BLaER1 (cell line): ENCODE measurements around the gene SHKBP1.

Experiments used
- H3K27ac ChIP-seq: shearing (Covaris generic); formaldehyde crosslinking; 2 replicates; pipeline ENCODE4 v1.8.1; 2022
- H3K27me3 ChIP-seq: shearing (Covaris generic); formaldehyde crosslinking; 2 replicates; pipeline ENCODE4 v1.8.1; 2022
- H3K36me3 ChIP-seq: shearing (Covaris generic); formaldehyde crosslinking; 2 replicates; pipeline ENCODE4 v1.8.1; 2022
- H3K4me1 ChIP-seq: shearing (Covaris generic); formaldehyde crosslinking; 2 replicates; pipeline ENCODE4 v1.8.1; 2022
- H3K4me2 ChIP-seq: shearing (Covaris generic); formaldehyde crosslinking; 2 replicates; pipeline ENCODE4 v1.8.1; 2022
- H3K4me3 ChIP-seq: shearing (Covaris generic); formaldehyde crosslinking; 2 replicates; pipeline ENCODE4 v1.8.1; 2022
- H3K9ac ChIP-seq: shearing (Covaris generic); formaldehyde crosslinking; 2 replicates; pipeline ENCODE4 v1.8.1; 2022
- H3K9me3 ChIP-seq: shearing (Covaris generic); formaldehyde crosslinking; 2 replicates; pipeline ENCODE4 v1.8.1; 2022
- H4K20me1 ChIP-seq: shearing (Covaris generic); formaldehyde crosslinking; 2 replicates; pipeline ENCODE4 v1.8.1; 2022
- Cebpa-rat ChIP-seq: shearing (Covaris generic); IDR thresholded peaks from 2 replicates; pipeline ENCODE4 v1.8.1; 2022

The SHKBP1 gene

GRCh38 chr19:40608240-40608621 is 31.6 kb downstream of the SHKBP1 start:
- Histone ChIP-seq H3K9me3 (no peaks in the 10 kb centered on the region), H3K27me3 (no peaks in the 10 kb centered on the region), H3K4me2 (no peak overlapping the region), H3K27ac (no peak overlapping the region), H3K4me1 (peaks cover 75% of the 10 kb centered on the region), H4K20me1 (peaks cover 13% of the 10 kb centered on the region), H3K4me3 (no peak overlapping the region), H3K9ac (no peak overlapping the region), H3K36me3 (no peaks in the 10 kb centered on the region)
- no peak for TF ChIP-seq Cebpa-rat

GRCh38 chr19:40608957-40609356 is 32.3 kb downstream of the SHKBP1 start:
- H3K9ac ChIP-seq = peak overlapping the region; percentile 82
- H3K27me3 ChIP-seq = no peaks in the 10 kb centered on the region
- no peaks in the 10 kb centered on the region for H3K36me3 ChIP-seq
- no peaks in the 10 kb centered on the region for H3K9me3 ChIP-seq
- H3K4me3 ChIP-seq = peak overlapping the region; percentile 72
- peak overlapping the region; percentile 82 for H3K27ac ChIP-seq
- peaks cover 73% of the 10 kb centered on the region for H3K4me1 ChIP-seq
- peaks cover 11% of the 10 kb centered on the region for H4K20me1 ChIP-seq
- TF ChIP-seq Cebpa-rat = no peak
- peak overlapping the region; percentile 99 for H3K4me2 ChIP-seq

GRCh38 chr19:40609561-40610395 is 33.1 kb downstream of the SHKBP1 start:
- Histone ChIP-seq H3K9me3 (no peaks in the 10 kb centered on the region), H3K4me1 (peaks cover 66% of the 10 kb centered on the region), H4K20me1 (peaks cover 4% of the 10 kb centered on the region), H3K36me3 (no peaks in the 10 kb centered on the region), H3K9ac (peak overlapping the region; percentile 82), H3K27me3 (no peaks in the 10 kb centered on the region), H3K4me3 (peak overlapping the region; percentile 72), H3K4me2 (peak overlapping the region; percentile 99), H3K27ac (peak overlapping the region; percentile 82)
- TF ChIP-seq Cebpa-rat = no peak

- Histone ChIP-seq H3K9ac (peak overlapping the region; percentile 82; the same call in 1 of the 2 replicates), H3K27me3 (no peaks in the 10 kb centered on the region), H3K27ac (peak overlapping the region; percentile 82), H3K36me3 (peaks cover 2% of the 10 kb centered on the region; the same call in 1 of the 2 replicates), H3K4me1 (peaks cover 63% of the 10 kb centered on the region), H3K4me2 (peak overlapping the region; percentile 99), H3K4me3 (peak overlapping the region; percentile 72), H4K20me1 (0 out of 2 replicates have a peak, but pooled peaks cover 4% of the 10 kb centered on the region), H3K9me3 (no peaks in the 10 kb centered on the region)
- TF ChIP-seq Cebpa-rat = no peak
These were observed 33.9 kb downstream of the SHKBP1 start for GRCh38 chr19:40610396-40611064.

- peak overlapping the region; percentile 82 for H3K27ac ChIP-seq
- peak overlapping the region; percentile 72 for H3K4me3 ChIP-seq
- H3K36me3 ChIP-seq = peaks cover 8% of the 10 kb centered on the region
- no peak for TF ChIP-seq Cebpa-rat
- no peaks in the 10 kb centered on the region for H3K9me3 ChIP-seq
- peak overlapping the region; percentile 99 for H3K4me2 ChIP-seq
- H3K9ac ChIP-seq = peak overlapping the region; percentile 82; the same call in 1 of the 2 replicates
- H3K27me3 ChIP-seq = no peaks in the 10 kb centered on the region
- H3K4me1 ChIP-seq = peaks cover 62% of the 10 kb centered on the region
- H4K20me1 ChIP-seq = peaks cover 9% of the 10 kb centered on the region; the same call in 1 of the 2 replicates
These were observed 34.4 kb downstream of the SHKBP1 start for GRCh38 chr19:40611096-40611495.

GRCh38 chr19:40611900-40612698 is 35.4 kb downstream of the SHKBP1 start:
- H4K20me1 ChIP-seq = peaks cover 11% of the 10 kb centered on the region; the same call in 1 of the 2 replicates
- 0 out of 2 replicates have a peak overlapping the region, but pooled peaks have one; percentile 99 for H3K4me2 ChIP-seq
- H3K9ac ChIP-seq = no peak overlapping the region
- peaks cover 53% of the 10 kb centered on the region for H3K4me1 ChIP-seq
- no peaks in the 10 kb centered on the region for H3K27me3 ChIP-seq
- no peak for TF ChIP-seq Cebpa-rat
- H3K4me3 ChIP-seq = no peak overlapping the region
- no peaks in the 10 kb centered on the region for H3K9me3 ChIP-seq
- no peak overlapping the region for H3K27ac ChIP-seq
- H3K36me3 ChIP-seq = peaks cover 18% of the 10 kb centered on the region

GRCh38 chr19:40612831-40613689 is 36.4 kb downstream of the SHKBP1 start:
- no peaks in the 10 kb centered on the region for H3K27me3 ChIP-seq
- peak overlapping the region; percentile 84 for H3K9ac ChIP-seq
- peak overlapping the region; percentile 98 for H3K4me2 ChIP-seq
- H3K27ac ChIP-seq = peak overlapping the region; percentile 78
- H3K36me3 ChIP-seq = peaks cover 25% of the 10 kb centered on the region
- H3K9me3 ChIP-seq = no peaks in the 10 kb centered on the region
- H3K4me3 ChIP-seq = peak overlapping the region; percentile 84
- TF ChIP-seq Cebpa-rat = no peak
- H3K4me1 ChIP-seq = peaks cover 53% of the 10 kb centered on the region
- H4K20me1 ChIP-seq = peaks cover 11% of the 10 kb centered on the region; the same call in 1 of the 2 replicates

- H3K4me2 ChIP-seq = peak overlapping the region; percentile 98
- no peaks in the 10 kb centered on the region for H3K9me3 ChIP-seq
- H3K4me3 ChIP-seq = peak overlapping the region; percentile 84
- H3K4me1 ChIP-seq = peaks cover 46% of the 10 kb centered on the region
- TF ChIP-seq Cebpa-rat = no peak
- peak overlapping the region; percentile 78 for H3K27ac ChIP-seq
- H3K27me3 ChIP-seq = no peaks in the 10 kb centered on the region
- H4K20me1 ChIP-seq = peaks cover 11% of the 10 kb centered on the region; the same call in 1 of the 2 replicates
- H3K36me3 ChIP-seq = peaks cover 34% of the 10 kb centered on the region
- H3K9ac ChIP-seq = peak overlapping the region; percentile 84
These were observed 37.3 kb downstream of the SHKBP1 start for GRCh38 chr19:40613690-40614621.
